ENCODE data around the gene YY1.

YY1 gene

DNA sequence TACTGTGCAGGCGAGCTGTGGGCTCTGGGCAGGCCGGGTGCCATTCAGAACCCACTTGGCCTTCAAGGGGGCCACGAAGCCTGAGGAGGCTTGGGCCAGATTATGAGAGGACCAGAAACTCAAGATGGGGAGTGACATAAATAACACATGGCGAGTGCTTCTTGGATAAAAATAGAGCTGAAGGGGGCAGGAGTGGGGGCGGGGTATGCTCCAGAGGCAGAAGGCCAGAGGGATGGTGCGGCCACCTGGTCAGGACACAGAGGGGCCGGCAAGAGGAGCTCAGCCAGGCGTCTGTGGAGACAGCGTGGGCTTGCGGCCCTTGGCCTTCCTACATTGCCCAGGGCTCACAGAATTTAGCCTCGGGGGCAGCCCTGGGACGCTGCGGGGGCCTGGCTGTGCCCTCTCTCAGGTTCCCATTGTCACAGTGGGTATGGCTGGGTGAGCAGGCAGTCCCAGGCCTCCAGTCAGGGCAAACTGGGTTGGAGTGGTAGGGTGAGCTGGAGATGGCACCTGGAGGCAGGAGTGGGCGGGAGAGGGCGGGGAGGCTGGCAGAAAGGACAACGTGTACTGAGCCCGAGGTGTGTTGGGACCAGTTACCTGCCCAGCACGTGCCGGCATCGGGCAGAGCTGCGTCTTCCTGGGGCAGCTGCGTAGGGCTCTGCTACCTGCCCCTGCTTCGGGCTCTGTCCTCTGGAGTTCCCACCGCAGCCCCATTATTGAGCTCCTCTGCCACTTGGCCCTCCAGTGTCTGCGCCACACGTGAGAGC, 74.7 kb downstream of the YY1 start:
- no peak for DNase-seq (ENCODE audit: low spot score)

DNA sequence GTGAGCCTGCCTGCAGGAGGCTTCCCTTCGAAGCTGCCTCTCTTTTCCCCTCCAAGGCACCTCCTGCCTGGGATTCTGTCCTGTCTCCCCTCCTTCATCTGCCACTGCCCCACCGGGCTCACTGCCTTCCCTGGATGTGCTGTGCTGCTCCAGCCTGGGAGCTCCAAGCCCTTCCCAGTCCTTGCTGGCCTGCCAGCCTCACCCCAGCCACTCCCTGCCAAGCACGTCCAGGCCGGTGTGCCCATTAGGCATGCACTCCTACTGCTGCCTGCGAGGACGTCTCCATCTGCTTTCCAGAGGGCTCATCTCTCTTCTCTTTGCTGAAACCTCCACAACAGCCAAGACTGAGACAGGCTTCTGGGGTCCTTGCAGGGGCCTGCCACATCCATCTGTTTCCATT, 75.8 kb downstream of the YY1 start:
- DNase-seq (ENCODE audit: low spot score) = no peak

DNA sequence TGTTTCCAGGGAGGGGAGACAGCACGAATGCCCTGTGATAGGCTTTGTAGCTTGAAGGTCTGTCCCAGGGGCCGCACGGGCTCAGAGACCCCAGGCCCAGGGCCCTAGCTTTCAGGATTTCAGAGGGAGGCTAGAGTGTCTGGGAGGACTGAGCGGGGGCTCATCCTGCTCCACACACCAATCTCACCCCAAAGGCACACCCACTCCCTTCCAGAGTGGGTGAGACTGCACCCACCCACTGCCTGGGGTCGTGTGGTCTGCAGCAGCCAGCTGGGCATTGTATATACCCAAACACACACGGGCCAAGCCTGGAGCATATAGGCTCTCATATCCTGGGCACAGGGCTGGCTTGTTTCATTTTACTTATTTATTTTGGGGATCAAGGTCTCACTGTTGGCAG, 78.4 kb downstream of the YY1 start:
- DNase-seq (ENCODE audit: low spot score) = no peak

DNA sequence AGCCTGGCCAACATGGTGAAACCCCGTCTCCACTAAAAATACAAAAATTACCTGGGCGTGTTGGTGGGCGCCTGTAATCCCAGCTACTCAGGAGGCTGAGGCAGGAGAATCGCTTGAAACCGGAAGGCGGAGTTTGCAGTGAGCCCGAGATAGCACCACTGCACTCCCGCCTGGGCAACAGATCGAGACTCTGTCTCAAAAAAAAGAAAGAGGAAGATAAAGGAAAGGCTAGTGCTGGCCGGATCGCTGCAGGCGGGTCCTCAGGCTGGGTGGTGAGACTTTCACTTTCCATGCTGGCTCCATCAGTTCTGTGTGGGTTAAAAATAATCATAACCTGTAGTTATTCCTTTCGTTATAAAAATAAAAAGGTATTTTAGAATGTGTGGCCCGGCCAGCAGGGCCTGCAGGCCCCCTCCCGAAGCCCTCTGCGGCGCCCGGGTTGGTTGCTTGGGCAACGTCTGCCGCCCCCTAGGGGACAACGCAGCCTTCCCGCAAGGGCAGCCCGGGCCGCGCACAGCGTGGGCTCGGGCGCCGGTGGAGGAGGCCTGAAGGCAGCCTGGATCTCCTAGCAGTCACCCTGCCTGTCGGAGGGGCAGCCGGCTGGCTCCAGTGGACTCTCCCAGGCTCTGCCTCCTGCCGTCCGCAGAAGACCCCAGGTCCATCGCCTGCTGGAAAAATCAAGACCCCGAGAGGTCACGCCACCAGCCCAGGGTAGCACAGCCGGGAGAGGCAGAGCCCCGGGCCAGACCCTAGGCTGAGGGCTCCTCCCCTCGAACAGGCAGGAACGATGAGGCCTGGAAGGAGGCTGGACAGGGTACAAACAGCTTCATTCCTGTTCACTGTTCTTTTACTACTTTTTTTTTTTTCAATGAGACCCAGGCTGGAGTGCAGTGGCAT, 79.2 kb downstream of the YY1 start:
- peak; percentile 66 for DNase-seq (ENCODE audit: low spot score)

DNA sequence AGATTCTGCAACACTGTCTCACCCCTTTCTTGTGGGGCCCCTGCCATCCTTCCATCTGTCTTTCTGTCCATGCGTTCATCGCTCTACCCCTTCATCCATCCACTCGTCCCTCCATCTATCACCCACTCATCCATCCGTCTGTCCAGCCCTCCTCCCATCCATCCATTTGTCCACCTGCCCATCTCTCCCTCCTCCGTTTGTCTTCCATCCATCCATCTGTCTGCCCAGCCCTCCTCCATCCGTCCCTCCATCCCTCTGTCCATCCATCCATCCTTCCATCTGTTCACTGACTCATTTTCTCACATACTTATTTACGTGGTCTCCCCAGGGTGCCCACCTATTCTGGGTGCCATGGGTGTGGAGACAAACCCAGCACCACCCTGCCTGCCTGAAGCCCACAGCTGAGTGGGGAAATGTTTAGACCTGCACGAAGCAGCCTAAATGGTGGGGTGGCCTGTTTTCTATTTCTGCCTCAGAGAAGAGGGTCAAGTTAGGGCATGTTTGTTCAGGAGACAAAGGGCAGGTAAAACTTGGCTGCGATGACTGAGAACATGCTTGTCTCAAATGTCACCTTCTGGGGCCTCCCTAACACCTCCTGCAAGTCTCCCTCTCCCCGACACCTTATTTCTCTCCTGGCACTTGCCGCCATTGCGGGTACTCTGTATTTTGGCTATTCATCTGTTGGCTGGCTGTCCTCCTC, 81.4 kb downstream of the YY1 start:
- no peak for DNase-seq (ENCODE audit: low spot score)

DNA sequence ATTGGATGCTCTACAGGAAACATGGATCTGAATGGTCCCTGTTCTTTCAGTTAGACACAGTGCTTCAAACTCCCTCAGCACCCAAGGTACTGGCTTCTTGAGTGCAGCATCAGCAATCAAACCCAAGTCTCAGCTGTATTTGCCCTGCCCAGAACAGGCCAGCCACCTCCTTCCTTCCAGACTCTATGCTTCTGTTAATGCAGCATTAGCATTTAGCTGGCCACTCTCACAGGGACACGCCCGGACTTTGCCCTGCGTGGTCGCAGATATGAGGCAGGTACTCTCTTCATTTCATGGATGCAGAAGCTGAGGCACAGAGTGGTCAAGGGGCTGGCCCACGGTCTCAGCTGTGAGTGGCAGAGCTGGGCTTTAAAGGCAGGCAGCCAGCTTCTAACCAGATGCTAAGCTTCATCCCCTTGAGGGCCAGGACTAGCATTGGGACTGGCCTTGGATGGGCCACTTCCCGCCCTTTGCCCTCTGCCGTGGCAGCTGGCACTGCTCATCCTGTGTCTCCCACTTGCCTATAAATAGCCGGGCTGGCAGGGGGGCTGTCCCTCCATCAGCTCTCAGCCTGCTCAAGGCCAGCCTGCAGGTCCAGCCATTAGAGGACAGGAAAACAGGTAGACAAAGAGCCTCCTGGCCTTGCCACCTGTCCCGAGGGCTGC, 82.7 kb downstream of the YY1 start:
- DNase-seq (ENCODE audit: low spot score) = no peak

DNA sequence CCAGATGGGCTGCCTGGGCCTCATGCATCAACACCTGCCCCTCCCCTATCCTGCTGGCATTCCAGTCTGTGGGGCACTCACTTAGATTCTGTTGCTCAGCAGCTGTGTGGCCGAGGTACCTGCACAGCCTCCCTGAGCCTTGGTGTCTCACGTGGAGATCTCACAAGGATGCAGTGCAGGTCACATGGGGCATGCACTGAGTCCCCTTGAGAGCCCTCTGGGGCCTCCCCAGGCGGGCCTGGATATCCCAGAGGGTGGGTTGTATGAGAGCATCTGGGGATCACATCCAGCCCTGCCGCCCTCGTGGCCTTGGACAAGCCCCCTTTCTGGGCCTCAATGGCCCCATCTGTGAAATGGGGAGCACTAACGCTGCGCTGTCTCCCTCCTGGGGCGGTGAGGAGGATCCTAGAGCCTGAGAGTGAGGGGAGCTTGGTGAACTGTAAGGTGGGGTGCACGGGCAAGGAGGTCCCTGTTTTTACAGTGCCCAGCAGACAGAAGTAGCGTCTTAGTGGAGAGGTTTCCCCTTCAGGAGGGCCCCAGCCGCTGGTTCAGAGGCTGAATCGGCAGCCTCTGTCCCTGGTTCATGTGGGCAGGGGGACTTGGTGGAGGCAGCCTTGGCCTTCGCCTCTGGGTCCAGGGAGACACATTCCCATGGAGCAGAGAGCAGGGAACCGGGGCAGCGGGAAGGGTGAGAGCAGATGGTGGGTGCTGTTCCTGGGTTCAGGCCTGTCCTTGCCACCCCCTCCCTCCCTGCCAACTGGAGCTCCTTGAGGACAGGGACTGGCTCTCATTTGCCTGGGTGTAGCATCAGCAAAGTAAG, 83.4 kb downstream of the YY1 start:
- no peak for DNase-seq (ENCODE audit: low spot score)

DNA sequence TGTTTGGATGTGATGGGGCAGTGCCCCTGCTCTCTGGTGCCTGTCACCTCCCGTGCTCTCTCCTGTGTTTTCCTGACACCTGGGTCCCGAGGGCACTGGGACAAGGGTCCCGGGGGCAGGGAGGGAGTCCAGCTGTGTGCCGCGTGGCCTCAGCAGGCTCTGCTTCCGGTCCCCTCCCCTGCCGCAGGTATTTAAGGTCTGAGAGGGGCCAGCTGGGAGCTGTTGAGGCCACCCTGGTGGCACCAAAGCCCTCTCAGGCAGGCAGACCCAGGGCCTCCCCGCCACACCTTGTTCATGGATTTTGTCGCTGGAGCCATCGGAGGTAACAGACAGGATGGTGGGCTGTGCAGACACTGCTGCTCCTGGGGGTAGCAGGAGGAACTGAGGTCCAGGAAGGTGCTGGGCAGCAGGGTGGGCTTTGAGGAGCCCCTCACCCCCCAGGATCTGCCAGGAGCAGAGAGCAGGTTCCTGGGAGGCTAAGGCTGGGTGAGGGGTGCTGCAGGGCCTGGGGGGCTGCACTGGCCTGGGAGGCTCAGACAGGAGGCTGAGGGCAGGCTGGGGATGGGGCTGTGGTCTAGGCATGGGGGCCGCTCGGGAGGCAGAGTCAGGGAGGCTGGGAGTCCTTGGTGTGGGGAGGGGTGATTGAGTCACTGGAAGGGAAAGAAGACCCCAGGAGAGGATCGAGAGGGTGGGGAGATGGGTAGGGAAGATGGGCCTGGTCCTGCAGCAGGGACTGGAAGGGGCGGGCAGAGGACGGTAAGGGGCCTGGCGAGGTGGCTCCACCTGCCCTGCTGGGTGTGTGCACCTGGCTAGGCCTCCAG, 84.4 kb downstream of the YY1 start, which contains the start of gene SLC25A47:
SLC25A47 (plus strand) TSS at position 219 of the 821 bp plus-strand sequence; CDS start at position 295, 76 bp downstream.
- no peak for DNase-seq (ENCODE audit: low spot score)

DNA sequence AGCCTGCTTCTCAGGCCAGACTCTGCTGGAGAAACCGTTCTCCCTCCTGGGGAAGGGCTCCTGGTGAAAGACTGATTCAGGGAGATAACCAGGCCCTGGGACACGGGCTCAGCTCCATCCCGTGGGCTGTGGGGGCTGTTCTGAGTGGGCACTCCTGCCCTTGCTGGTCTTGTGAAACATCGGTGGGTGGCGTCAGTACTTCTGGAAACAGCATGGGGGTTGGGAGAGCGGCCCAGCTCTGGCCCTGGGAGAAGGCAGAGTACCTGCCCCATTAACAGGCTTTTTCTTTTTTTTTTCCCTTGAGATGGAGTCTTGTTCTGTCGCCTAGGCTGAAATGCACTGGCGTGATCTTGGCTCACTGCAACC, 85.0 kb downstream of the YY1 start:
- no peak for DNase-seq (ENCODE audit: low spot score)

DNA sequence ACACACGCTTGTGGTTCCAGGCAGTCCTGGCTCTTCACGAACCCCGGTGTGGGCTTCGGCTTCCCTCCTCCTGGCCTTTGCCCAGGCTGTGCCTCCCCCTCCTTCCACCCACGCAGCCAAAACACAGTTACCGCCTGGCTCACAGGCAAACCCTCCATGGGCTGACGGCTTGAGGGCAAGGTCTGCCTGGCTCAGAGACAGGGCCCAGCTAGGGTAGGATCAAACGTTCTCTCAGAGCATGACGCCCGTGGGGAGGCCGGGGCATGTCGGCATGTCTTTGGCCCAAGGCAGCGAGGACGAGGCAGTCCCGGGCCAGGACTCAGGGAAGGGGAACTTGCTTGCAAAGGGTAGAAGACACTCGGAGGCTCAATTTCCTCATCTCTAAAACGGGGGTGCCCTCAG, 86.3 kb downstream of the YY1 start:
- DNase-seq (ENCODE audit: low spot score) = no peak

DNA sequence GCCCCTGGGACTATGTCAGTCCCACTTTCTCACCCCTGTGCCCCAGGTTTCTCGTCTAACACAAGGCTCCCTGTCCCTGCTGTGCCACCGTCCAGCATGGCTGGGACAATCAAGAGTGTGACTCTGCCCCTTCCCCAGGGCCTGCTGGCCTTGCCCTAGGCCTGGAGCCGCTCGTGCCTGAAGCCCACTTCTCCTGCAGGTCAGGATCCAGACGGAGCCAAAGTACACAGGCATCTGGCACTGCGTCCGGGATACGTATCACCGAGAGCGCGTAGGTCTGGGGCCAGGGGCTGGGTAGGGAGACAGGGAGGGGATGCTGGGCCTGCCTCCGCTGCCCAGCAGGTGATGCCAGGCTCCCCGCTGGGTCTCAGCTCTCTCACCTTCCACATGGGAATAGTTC, 87.0 kb downstream of the YY1 start:
- DNase-seq (ENCODE audit: low spot score) = no peak

DNA sequence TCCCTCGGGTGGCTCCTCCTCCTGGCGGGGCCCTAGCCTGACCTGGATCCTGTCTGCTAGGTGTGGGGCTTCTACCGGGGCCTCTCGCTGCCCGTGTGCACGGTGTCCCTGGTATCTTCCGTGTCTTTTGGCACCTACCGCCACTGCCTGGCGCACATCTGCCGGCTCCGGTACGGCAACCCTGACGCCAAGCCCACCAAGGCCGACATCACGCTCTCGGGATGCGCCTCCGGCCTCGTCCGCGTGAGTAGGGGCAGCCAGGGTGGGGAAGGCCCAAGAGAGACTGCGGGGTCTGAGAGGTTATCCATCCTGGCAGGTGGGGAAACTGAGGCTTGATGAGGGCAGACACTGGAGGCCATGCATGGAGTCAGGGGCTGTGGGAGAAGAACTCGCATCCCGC, 88.2 kb downstream of the YY1 start:
- no peak for DNase-seq (ENCODE audit: low spot score)

DNA sequence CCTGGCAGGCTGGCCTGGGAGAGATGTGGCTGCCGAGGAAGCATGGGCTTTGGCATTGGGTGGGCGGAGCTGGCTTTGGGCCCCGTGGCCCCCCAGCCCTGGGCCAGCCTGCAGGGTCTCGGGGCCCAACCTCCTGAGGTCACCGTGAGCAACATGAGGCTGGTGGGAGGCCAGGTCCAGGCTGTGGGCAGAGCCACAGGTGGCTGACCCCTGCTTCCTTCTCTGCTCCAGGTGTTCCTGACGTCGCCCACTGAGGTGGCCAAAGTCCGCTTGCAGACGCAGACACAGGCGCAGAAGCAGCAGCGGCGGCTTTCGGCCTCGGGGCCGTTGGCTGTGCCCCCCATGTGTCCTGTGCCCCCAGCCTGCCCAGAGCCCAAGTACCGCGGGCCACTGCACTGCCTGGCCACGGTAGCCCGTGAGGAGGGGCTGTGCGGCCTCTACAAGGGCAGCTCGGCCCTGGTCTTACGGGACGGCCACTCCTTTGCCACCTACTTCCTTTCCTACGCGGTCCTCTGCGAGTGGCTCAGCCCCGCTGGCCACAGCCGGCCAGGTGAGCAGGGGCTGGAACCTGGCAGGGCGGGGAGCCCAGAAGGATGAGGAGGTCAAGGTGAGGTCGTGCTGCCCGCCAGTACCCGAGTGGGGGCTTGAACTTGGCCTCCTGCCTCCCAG, 89.7 kb downstream of the YY1 start:
- DNase-seq (ENCODE audit: low spot score) = no peak

DNA sequence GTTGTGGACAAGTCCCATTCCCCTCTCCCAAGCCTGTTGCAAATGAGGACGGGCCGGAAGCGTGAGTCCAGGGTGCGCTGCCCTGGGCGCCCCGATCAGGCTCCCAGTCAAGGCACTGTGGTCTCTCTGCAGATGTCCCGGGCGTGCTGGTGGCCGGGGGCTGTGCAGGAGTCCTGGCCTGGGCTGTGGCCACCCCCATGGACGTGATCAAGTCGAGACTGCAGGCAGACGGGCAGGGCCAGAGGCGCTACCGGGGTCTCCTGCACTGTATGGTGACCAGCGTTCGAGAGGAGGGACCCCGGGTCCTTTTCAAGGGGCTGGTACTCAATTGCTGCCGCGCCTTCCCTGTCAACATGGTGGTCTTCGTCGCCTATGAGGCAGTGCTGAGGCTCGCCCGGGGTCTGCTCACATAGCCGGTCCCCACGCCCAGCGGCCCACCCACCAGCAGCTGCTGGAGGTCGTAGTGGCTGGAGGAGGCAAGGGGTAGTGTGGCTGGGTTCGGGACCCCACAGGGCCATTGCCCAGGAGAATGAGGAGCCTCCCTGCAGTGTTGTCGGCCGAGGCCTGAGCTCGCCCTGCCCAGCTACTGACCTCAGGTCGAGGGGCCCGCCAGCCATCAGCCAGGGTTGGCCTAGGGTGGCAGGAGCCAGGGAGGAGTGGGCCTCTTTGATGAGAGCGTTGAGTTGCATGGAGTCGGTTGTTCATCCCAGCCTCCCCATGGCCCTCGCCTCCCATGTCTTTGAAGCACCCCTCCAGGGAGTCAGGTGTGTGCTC, 90.5 kb downstream of the YY1 start:
- no peak for DNase-seq (ENCODE audit: low spot score)

DNA sequence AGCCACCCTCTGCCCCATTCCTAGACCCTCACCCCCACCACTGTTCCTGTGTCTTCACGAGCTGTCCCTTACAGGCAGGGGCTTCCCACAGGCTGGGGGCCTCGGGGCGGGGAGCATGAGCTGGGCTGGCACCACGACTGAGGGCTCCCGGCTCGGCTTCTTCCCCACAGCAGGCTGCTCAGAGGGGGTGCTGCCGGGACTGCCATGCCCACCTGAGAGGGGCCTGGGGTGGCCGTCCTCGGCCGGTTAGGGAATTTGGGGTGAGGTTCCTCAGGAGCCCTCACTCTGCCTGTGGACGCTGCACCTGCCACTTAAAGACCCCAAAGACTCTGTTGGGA, 91.0 kb downstream of the YY1 start:
- DNase-seq (ENCODE audit: low spot score) = no peak

DNA sequence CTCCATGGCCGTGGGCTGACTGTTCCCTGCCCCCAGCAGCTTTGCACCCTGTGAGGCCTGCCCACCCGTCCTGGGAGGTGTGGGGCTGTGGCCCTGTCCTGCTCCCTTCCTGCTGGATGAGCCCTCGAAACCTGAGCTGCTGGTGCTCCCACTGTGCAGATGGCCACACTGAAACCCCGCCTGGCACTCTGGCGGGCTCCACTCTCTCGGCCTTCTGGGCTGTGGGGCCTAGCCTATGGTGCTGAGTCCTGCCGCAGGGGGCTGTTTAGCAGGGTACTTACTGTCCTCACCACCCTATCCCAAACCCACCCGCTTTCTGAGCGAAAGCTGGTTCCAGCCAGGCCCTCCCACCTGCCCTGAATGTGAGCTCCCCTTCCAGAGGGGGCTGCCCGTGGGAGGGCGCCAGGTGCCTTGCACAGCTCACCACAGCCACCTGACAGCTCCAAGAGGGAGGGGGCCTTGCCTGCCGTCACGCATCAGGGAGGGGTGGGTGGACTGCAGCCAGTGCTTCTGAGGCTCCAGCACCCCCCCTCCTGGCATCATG, 91.5 kb downstream of the YY1 start:
- no peak for DNase-seq (ENCODE audit: low spot score)

DNA sequence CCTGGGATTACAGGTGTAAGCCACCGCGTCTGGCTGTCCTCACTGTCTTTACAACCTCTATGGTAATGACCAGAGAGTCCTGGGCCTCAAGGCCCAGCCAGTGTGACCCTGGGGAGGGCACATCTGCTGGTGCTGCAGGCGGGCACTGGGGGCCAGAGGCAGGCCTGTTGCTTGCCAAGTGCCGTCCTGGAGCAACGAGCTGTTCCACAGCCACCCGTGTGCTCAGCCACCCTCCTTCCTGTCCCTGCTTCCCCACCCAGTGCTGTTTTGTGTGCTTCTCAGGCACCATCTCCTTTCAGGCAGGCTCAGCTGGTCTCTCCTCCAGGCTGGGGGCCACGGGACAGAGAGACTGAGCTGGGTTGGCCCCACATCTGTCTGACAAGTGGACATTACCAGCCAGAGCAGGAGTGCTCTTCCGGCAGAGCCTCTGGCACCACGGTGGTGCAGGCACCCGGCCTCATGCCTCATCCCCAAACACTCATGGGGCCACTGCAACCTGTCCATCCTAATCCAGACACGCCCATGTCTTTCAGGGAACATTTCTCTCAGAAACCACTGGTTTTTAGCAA, 93.2 kb downstream of the YY1 start:
- DNase-seq (ENCODE audit: low spot score) = no peak
